Measurements from ENCODE around the gene SCAF11.

DNA sequence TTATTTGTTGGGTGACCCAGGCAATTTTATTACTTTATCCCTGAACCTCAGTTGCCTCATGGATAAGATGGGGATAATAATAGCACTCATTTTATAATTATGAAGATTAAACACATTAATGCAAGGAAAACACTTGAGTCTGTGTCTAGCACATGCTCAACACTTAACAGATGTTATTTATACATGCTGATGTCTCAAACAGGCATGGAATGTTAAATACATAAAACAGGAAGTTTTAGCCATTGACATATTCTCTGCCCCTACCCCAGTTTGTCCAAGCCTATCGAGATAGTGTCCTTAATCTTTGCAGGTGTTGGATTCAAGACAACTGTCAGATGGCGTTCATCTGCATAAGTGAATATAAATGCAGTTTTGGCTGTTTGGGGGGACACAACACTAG lies 109.8 kb downstream of the SCAF11 start:
- TF ChIP-seq, protein P1, sequence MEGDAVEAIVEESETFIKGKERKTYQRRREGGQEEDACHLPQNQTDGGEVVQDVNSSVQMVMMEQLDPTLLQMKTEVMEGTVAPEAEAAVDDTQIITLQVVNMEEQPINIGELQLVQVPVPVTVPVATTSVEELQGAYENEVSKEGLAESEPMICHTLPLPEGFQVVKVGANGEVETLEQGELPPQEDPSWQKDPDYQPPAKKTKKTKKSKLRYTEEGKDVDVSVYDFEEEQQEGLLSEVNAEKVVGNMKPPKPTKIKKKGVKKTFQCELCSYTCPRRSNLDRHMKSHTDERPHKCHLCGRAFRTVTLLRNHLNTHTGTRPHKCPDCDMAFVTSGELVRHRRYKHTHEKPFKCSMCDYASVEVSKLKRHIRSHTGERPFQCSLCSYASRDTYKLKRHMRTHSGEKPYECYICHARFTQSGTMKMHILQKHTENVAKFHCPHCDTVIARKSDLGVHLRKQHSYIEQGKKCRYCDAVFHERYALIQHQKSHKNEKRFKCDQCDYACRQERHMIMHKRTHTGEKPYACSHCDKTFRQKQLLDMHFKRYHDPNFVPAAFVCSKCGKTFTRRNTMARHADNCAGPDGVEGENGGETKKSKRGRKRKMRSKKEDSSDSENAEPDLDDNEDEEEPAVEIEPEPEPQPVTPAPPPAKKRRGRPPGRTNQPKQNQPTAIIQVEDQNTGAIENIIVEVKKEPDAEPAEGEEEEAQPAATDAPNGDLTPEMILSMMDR (IDR thresholded peaks at IDR 0.05), result no peak
- TF ChIP-seq POLR2A (IDR thresholded peaks at IDR 0.05; ENCODE audit: low read length) (no peak), MAX (IDR thresholded peaks at IDR 0.05) (no peak), JUNB (IDR thresholded peaks at IDR 0.05) (no peak), USF2 (IDR thresholded peaks at IDR 0.05) (no peak)

Measured in A549 (cell line).